Kidney tubule cell (primary cell): ENCODE data around the gene PARD3.
"Not testable (repeated sequence)": the region's sequence is repeated elsewhere in the genome, so short reads cannot be mapped to it uniquely, and the experiment has no call there.

Experiments
- DNase-seq: peaks from one replicate; pipeline ENCODE4 v3.0.0-alpha.2; 2018; ENCODE audit warnings: low spot score

The PARD3 gene

GRCh38 chr10:34715511-34716187, 99.4 kb downstream of the PARD3 start:
- no peak for DNase-seq

- DNase-seq, result peak; percentile 73
Observed at GRCh38 chr10:34713875-34714274, 101.2 kb downstream of the PARD3 start.

GRCh38 chr10:34711500-34711899, 103.6 kb downstream of the PARD3 start:
- DNase-seq, result no peak

GRCh38 chr10:34710391-34710751, 104.7 kb downstream of the PARD3 start:
- DNase-seq, result peak; percentile 53

- DNase-seq, result no peak
Observed at GRCh38 chr10:34709637-34710390, 105.3 kb downstream of the PARD3 start.

GRCh38 chr10:34707656-34708055, 107.4 kb downstream of the PARD3 start:
- DNase-seq, result no peak

- DNase-seq, result not testable (repeated sequence)
Observed at GRCh38 chr10:34706992-34707391, 108.1 kb downstream of the PARD3 start.

GRCh38 chr10:34706147-34706546, 108.9 kb downstream of the PARD3 start:
- DNase-seq, result no peak

GRCh38 chr10:34705563-34705962, 109.5 kb downstream of the PARD3 start:
- peak; percentile 48 for DNase-seq

GRCh38 chr10:34704526-34705184, 110.4 kb downstream of the PARD3 start:
- no peak for DNase-seq

- DNase-seq, result no peak
Observed at GRCh38 chr10:34702982-34703381, 112.1 kb downstream of the PARD3 start.

- peak; percentile 86 for DNase-seq
Observed at GRCh38 chr10:34702093-34702937, 112.8 kb downstream of the PARD3 start.

- DNase-seq, result no peak
Observed at GRCh38 chr10:34701194-34701593, 113.9 kb downstream of the PARD3 start.

GRCh38 chr10:34700752-34701151, 114.3 kb downstream of the PARD3 start:
- not testable (repeated sequence) for DNase-seq

- peak; percentile 39 for DNase-seq
Observed at GRCh38 chr10:34699904-34700517, 115.1 kb downstream of the PARD3 start.

GRCh38 chr10:34698979-34699378, 116.1 kb downstream of the PARD3 start:
- peak; percentile 94 for DNase-seq

- DNase-seq, result peak; percentile 39
Observed at GRCh38 chr10:34698248-34698831, 116.8 kb downstream of the PARD3 start.

GRCh38 chr10:34697351-34698247, 117.5 kb downstream of the PARD3 start:
- peak; percentile 100 for DNase-seq

- DNase-seq, result peak; percentile 80
Observed at GRCh38 chr10:34696423-34696822, 118.7 kb downstream of the PARD3 start.

GRCh38 chr10:34690383-34691049, 124.6 kb downstream of the PARD3 start:
- no peak for DNase-seq
